Tibial nerve (tissue), 3 donors: ENCODE data around the gene MSRB3.

Experiments
- CTCF ChIP-seq, 5 experiments: fragments of 200-600 bp in 3 of 5; fragments of 450-650 bp in 2 of 5; sonication (generic) in 3 of 5; IDR thresholded peaks; one replicate each; pipeline ENCODE4 v1.5.1; 2016 to 2019; ENCODE audit warnings: antibody characterized with exemption in 5 of 5, mild to moderate bottlenecking in 3 of 5, moderate library complexity in 2 of 5
- POLR2A ChIP-seq, 2 donors: fragments of 450-650 bp; IDR thresholded peaks; one replicate each; pipeline ENCODE4 v1.6.1; 2017; ENCODE audit warnings: antibody characterized with exemption in 2 of 2, mild to moderate bottlenecking in 2 of 2, moderate library complexity in 2 of 2

GRCh38 chr12:65276916-65277530 is 1.5 kb upstream of the MSRB3 start:
- TF ChIP-seq CTCF (IDR thresholded peaks at IDR 0.05) (no peak), POLR2A (IDR thresholded peaks at IDR 0.05) (no peak)
